BE2C (cell line): Measurements from ENCODE around the gene PPP1CC.
"Not testable (repeated sequence)": the region's sequence is repeated elsewhere in the genome, so short reads cannot be mapped to it uniquely, and the experiment has no call there.

Source experiments
- DNase-seq: peaks from one replicate; pipeline ENCODE4 v3.0.0-alpha.2; 2020
- H3K27me3 ChIP-seq: fragments of 250-450 bp; sonication (Bioruptor Pico); 2 replicates; pipeline ENCODE4 v1.5.1; 2020; ENCODE audit warnings: mild to moderate bottlenecking
- H3K36me3 ChIP-seq: fragments of 250-450 bp; sonication (Bioruptor Pico); 2 replicates; pipeline ENCODE4 v1.5.1; 2020; ENCODE audit warnings: mild to moderate bottlenecking
- H3K4me1 ChIP-seq: fragments of 250-450 bp; sonication (Bioruptor Pico); 2 replicates; pipeline ENCODE4 v1.5.1; 2020
- H3K4me3 ChIP-seq: 2 replicates; pipeline ENCODE4 v1.5.1; 2011; ENCODE audit warnings: low read depth, low read length
- H3K9me3 ChIP-seq: fragments of 250-450 bp; sonication (Bioruptor Pico); 2 replicates; pipeline ENCODE4 v1.5.1; 2020
- TF ChIP-seq, protein P1 (sequence below): IDR thresholded peaks from 2 replicates; pipeline ENCODE4 v1.5.1; 2012; ENCODE audit warnings: mild to moderate bottlenecking, low read depth, low read length

PPP1CC gene

GRCh38 chr12:110742096-110742717 lies 484 bp downstream of the PPP1CC start:
- TF ChIP-seq, protein P1, sequence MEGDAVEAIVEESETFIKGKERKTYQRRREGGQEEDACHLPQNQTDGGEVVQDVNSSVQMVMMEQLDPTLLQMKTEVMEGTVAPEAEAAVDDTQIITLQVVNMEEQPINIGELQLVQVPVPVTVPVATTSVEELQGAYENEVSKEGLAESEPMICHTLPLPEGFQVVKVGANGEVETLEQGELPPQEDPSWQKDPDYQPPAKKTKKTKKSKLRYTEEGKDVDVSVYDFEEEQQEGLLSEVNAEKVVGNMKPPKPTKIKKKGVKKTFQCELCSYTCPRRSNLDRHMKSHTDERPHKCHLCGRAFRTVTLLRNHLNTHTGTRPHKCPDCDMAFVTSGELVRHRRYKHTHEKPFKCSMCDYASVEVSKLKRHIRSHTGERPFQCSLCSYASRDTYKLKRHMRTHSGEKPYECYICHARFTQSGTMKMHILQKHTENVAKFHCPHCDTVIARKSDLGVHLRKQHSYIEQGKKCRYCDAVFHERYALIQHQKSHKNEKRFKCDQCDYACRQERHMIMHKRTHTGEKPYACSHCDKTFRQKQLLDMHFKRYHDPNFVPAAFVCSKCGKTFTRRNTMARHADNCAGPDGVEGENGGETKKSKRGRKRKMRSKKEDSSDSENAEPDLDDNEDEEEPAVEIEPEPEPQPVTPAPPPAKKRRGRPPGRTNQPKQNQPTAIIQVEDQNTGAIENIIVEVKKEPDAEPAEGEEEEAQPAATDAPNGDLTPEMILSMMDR = no peak
- peak overlapping the region; percentile 88 for H3K4me3 ChIP-seq
- peaks cover 7% of the 10 kb centered on the region for H3K4me1 ChIP-seq
- DNase-seq = no peak
- peaks cover 25% of the 10 kb centered on the region for H3K36me3 ChIP-seq
- H3K9me3 ChIP-seq = no peaks in the 10 kb centered on the region
- H3K27me3 ChIP-seq = no peaks in the 10 kb centered on the region; the same call in 1 of the 2 replicates

DNA sequence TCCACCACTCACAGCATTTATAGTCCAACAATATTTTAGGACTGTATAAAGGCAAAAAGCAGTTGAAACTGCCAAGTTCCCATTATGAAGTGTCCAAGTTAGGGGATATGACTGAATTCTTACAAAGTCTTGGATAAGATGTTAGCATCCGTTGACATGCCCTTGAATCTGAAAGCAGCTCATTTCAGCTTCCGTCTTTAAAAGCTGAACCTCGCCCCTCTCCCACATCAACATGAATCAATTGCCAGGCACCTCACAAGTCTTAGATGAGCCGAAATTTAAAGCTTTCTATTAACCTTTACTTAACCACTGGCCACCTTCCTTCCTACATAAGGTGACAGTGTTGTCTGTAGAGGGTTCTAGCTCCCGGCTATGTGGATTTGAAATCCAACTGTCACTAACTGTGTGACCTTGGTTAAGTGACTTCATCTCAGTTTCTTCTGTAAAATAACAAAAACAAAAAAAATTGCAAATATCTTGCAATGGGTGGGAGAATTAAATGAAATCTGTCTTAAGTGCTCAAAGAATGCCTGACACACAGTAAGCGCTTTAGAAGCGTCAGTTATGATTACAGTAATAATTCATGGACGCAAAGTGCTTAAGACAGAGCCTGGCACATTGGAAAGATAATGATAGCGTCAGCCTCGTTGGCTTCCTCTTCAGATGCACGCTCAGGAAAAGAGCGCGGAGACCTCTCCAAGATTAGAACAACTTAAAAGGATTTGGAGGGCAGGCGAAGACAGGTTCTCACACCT lies 1.2 kb downstream of the PPP1CC start:
- TF ChIP-seq, protein P1 = no peak
- no peaks in the 10 kb centered on the region; the same call in 1 of the 2 replicates for H3K27me3 ChIP-seq
- peak; percentile 25 for DNase-seq
- peak overlapping the region; percentile 88 for H3K4me3 ChIP-seq
- peaks cover 7% of the 10 kb centered on the region for H3K4me1 ChIP-seq
- no peaks in the 10 kb centered on the region for H3K9me3 ChIP-seq
- peaks cover 31% of the 10 kb centered on the region for H3K36me3 ChIP-seq

- peaks cover 48% of the 10 kb centered on the region for H3K36me3 ChIP-seq
- no peak for DNase-seq
These were observed 2.8 kb downstream of the PPP1CC start for GRCh38 chr12:110739894-110740293.

GRCh38 chr12:110739488-110739887 lies 3.2 kb downstream of the PPP1CC start:
- peaks cover 7% of the 10 kb centered on the region for H3K4me1 ChIP-seq
- TF ChIP-seq, protein P1 = no peak
- no peak for DNase-seq
- peak overlapping the region; percentile 88 for H3K4me3 ChIP-seq
- H3K9me3 ChIP-seq = no peaks in the 10 kb centered on the region
- peaks cover 49% of the 10 kb centered on the region for H3K36me3 ChIP-seq
- H3K27me3 ChIP-seq = no peaks in the 10 kb centered on the region; the same call in 1 of the 2 replicates

More at GRCh38 chr12:110739894-110740293, 2.8 kb downstream of the PPP1CC start:
- peaks cover 7% of the 10 kb centered on the region for H3K4me1 ChIP-seq
- no peaks in the 10 kb centered on the region for H3K9me3 ChIP-seq
- H3K4me3 ChIP-seq = peak overlapping the region; percentile 88
- TF ChIP-seq, protein P1 = no peak
- no peaks in the 10 kb centered on the region; the same call in 1 of the 2 replicates for H3K27me3 ChIP-seq

GRCh38 chr12:110737532-110737931 lies 5.2 kb downstream of the PPP1CC start:
- peaks cover 21% of the 10 kb centered on the region for H3K4me1 ChIP-seq
- peaks cover 67% of the 10 kb centered on the region for H3K36me3 ChIP-seq
- TF ChIP-seq, protein P1 = no peak
- no peaks in the 10 kb centered on the region; the same call in 1 of the 2 replicates for H3K27me3 ChIP-seq
- no peaks in the 10 kb centered on the region for H3K9me3 ChIP-seq
- no peak overlapping the region for H3K4me3 ChIP-seq
- no peak for DNase-seq

- not testable (repeated sequence) for DNase-seq
These were observed 5.7 kb downstream of the PPP1CC start for GRCh38 chr12:110737016-110737415.

More at GRCh38 chr12:110737016-110737415, 5.7 kb downstream of the PPP1CC start:
- H3K9me3 ChIP-seq, H3K27me3 ChIP-seq, H3K4me3 ChIP-seq: not testable (repeated sequence)
- H3K4me1 ChIP-seq = peaks cover 22% of the 10 kb centered on the region
- peaks cover 71% of the 10 kb centered on the region for H3K36me3 ChIP-seq
